H1 (cell line): Measurements from ENCODE around the gene PHLDA1. TPM values are rescaled to one million over a fixed set of nuclear protein-coding genes. Genes with fewer than 3 reads are reported as not detected.

Experiments
- ASH2L ChIP-seq: fragments of 200-600, 300-600 bp; sonication (generic); IDR thresholded peaks from one replicate; pipeline ENCODE4 v1.7.1; 2017; ENCODE audit warnings: low read length
- CEBPB ChIP-seq: IDR thresholded peaks from 2 replicates; pipeline ENCODE4 v1.6.1; 2012; ENCODE audit warnings: low read depth, low read length
- CHD7 ChIP-seq: fragments of 300-600 bp; sonication (generic); IDR thresholded peaks from 2 replicates; pipeline ENCODE4 v1.7.1; 2012; ENCODE audit warnings: low read length, moderate library complexity, mild to moderate bottlenecking, inconsistent platforms; ENCODE audit not compliant: insufficient replicate concordance
- EGR1 ChIP-seq: IDR thresholded peaks from 2 replicates; pipeline ENCODE4 v1.6.1; 2011; ENCODE audit warnings: low read depth, low read length, borderline replicate concordance
- JUND ChIP-seq: IDR thresholded peaks from 2 replicates; pipeline ENCODE4 v1.6.1; 2011; ENCODE audit warnings: mild to moderate bottlenecking, improper control_type of control experiment, low read length
- NANOG ChIP-seq: IDR thresholded peaks from 2 replicates; pipeline ENCODE4 v1.6.1; 2011; ENCODE audit warnings: low read length, low read depth, mild to moderate bottlenecking, inconsistent platforms; ENCODE audit not compliant: insufficient read depth, poor library complexity, severe bottlenecking
- SP1 ChIP-seq: IDR thresholded peaks from 2 replicates; pipeline ENCODE4 v1.6.1; 2011; ENCODE audit warnings: low read depth, low read length
- TBP ChIP-seq: IDR thresholded peaks from 2 replicates; pipeline ENCODE4 v1.6.1; 2011; ENCODE audit warnings: low read depth, low read length, improper control_type of control experiment
- YY1 ChIP-seq: IDR thresholded peaks from 2 replicates; pipeline ENCODE4 v1.6.1; 2011; ENCODE audit warnings: low read depth, mild to moderate bottlenecking, low read length
- polyA plus RNA-seq, 7 experiments: library from polyadenylated mRNA; depleted of rRNA in 3 of 7; stranded (reverse) in 5 of 7; unstranded in 2 of 7; fragments of >200 nt in 5 of 7; fragments of 200-250 nt in 2 of 7; gene quantifications; 1 replicate in 5 of 7; 2 replicates in 1 of 7; 4 replicates in 1 of 7; pipeline versions ENCODE4 v1.2.1 to v1.2.3, GENCODE V29; 2011 to 2013; ENCODE audit warnings: missing spikeins in 2 of 7, mixed read lengths in 2 of 7
- total RNA-seq: library from RNA; stranded (reverse); fragmentation: NEBNext Ultra II Directional; extraction: Animal tissue kit (Norgen Biotek cat#: 25700); gene quantifications from 2 replicates; pipeline ENCODE4 v1.2.1, GENCODE V29; 2021

The PHLDA1 gene
- total and polyA plus RNA-seq, 2 of the 8 experiments (the other 6 are each of a cell fraction or from before 2014, with no cell fraction given): 18.9 to 19.4 TPM

- no peak for TF ChIP-seq CHD7
- no peak for TF ChIP-seq ASH2L
- TF ChIP-seq YY1: no peak
- TF ChIP-seq TBP: no peak
- no peak for TF ChIP-seq EGR1
- TF ChIP-seq NANOG: no peak
- TF ChIP-seq SP1: no peak
- no peak for TF ChIP-seq JUND
- no peak for TF ChIP-seq CEBPB
- TF ChIP-seq, all 59 proteins: peak for 0
Observed at GRCh38 chr12:76020731-76021672, 10.6 kb downstream of the PHLDA1 start (continued).
